Dedifferentiated amniotic fluid mesenchymal stem cell (primary cell): ENCODE data around the gene TMCC3.
"Not testable (repeated sequence)": the region's sequence is repeated elsewhere in the genome, so short reads cannot be mapped to it uniquely, and the experiment has no call there.

Source experiments
- DNase-seq: peaks from one replicate; pipeline ENCODE4 v3.0.0-alpha.2; 2016; ENCODE audit errors: extremely low spot score

TMCC3 gene

GRCh38 chr12:94650143-94651056 is at the start of gene TMCC3:
Gene TMCC3 (minus strand): TSS chr12:94650557. CDS start chr12:94650430, 127 bp downstream.
- no peak for DNase-seq

GRCh38 chr12:94699801-94700200 is 49.4 kb upstream of the TMCC3 start:
- no peak for DNase-seq

- DNase-seq = no peak
Observed at GRCh38 chr12:94698578-94698977, 48.2 kb upstream of the TMCC3 start.

- no peak for DNase-seq
Observed at GRCh38 chr12:94697631-94698030, 47.3 kb upstream of the TMCC3 start.

GRCh38 chr12:94694732-94695131 is 44.4 kb upstream of the TMCC3 start:
- no peak for DNase-seq

GRCh38 chr12:94692826-94693225 is 42.5 kb upstream of the TMCC3 start:
- DNase-seq = not testable (repeated sequence)

GRCh38 chr12:94690198-94690771 is 39.9 kb upstream of the TMCC3 start:
- DNase-seq = no peak

- DNase-seq = peak; percentile 43
Observed at GRCh38 chr12:94689646-94690036, 39.3 kb upstream of the TMCC3 start.

- DNase-seq = peak; percentile 69
Observed at GRCh38 chr12:94689002-94689645, 38.8 kb upstream of the TMCC3 start.

- no peak for DNase-seq
Observed at GRCh38 chr12:94687891-94688290, 37.5 kb upstream of the TMCC3 start.

GRCh38 chr12:94686834-94687628 is 36.7 kb upstream of the TMCC3 start:
- DNase-seq = no peak

GRCh38 chr12:94684416-94685142 is 34.2 kb upstream of the TMCC3 start:
- DNase-seq = no peak

- DNase-seq = no peak
Observed at GRCh38 chr12:94679554-94680195, 29.3 kb upstream of the TMCC3 start.

- no peak for DNase-seq
Observed at GRCh38 chr12:94678849-94679248, 28.5 kb upstream of the TMCC3 start.

GRCh38 chr12:94678379-94678778 is 28.0 kb upstream of the TMCC3 start:
- no peak for DNase-seq

- DNase-seq = no peak
Observed at GRCh38 chr12:94677778-94678177, 27.4 kb upstream of the TMCC3 start.

- no peak for DNase-seq
Observed at GRCh38 chr12:94676922-94677321, 26.6 kb upstream of the TMCC3 start.

GRCh38 chr12:94676031-94676641 is 25.8 kb upstream of the TMCC3 start:
- DNase-seq = no peak

- DNase-seq = no peak
Observed at GRCh38 chr12:94674835-94675234, 24.5 kb upstream of the TMCC3 start.

GRCh38 chr12:94674051-94674451 is 23.7 kb upstream of the TMCC3 start:
- no peak for DNase-seq
